A549 (cell line): ENCODE data around the gene CFAP61.

Experiments
- CEBPB ChIP-seq, 2 experiments: fragments of >200 bp in 1 of 2; sonication (Bioruptor Twin) in 1 of 2; formaldehyde crosslinking in 1 of 2; IDR thresholded peaks; 2 replicates each; pipeline ENCODE4 v1.6.1; 2012 to 2016
- CHD2 ChIP-seq: fragments of 150-350 bp; IDR thresholded peaks from 2 replicates; pipeline ENCODE4 v1.6.1; 2014; ENCODE audit warnings: low read length; ENCODE audit not compliant: partially characterized antibody
- CTCF ChIP-seq: fragments of >200 bp; sonication (Bioruptor Twin); formaldehyde crosslinking; IDR thresholded peaks from 3 replicates; pipeline ENCODE4 v1.5.1; 2016
- EP300 ChIP-seq, 2 experiments: fragments of >200 bp; sonication (Bioruptor Twin); formaldehyde crosslinking; IDR thresholded peaks; 2 replicates in 1 of 2; 3 replicates in 1 of 2; pipeline ENCODE4 v1.6.1; 2016 to 2017
- HOXA7 ChIP-seq: fragments of 250-450 bp; sonication (Bioruptor Pico); IDR thresholded peaks from 2 replicates; pipeline ENCODE4 v1.5.0; 2020; ENCODE audit warnings: mild to moderate bottlenecking, moderate library complexity
- MAFK ChIP-seq: fragments of 450-650 bp; IDR thresholded peaks from 2 replicates; pipeline ENCODE4 v1.6.1; 2014; ENCODE audit not compliant: partially characterized antibody
- MAZ ChIP-seq: fragments of 150-350 bp; IDR thresholded peaks from 2 replicates; pipeline ENCODE4 v1.6.1; 2014; ENCODE audit warnings: antibody characterized with exemption, low read depth, low read length, borderline replicate concordance
- NPAS2 ChIP-seq: fragments of 250-450 bp; sonication (Bioruptor Pico); IDR thresholded peaks from 2 replicates; pipeline ENCODE4 v1.8.0; 2022; ENCODE audit warnings: mild to moderate bottlenecking, moderate library complexity, borderline replicate concordance
- PBX3 ChIP-seq: IDR thresholded peaks from 2 replicates; pipeline ENCODE4 v1.6.1; 2012
- POLR2A ChIP-seq: IDR thresholded peaks from 2 replicates; pipeline ENCODE4 v1.6.1; 2012; ENCODE audit warnings: mild to moderate bottlenecking, low read length
- RCOR1 ChIP-seq: fragments of 150-350 bp; IDR thresholded peaks from 2 replicates; pipeline ENCODE4 v1.6.1; 2014; ENCODE audit warnings: antibody characterized with exemption, low read length, low read depth

DNA sequence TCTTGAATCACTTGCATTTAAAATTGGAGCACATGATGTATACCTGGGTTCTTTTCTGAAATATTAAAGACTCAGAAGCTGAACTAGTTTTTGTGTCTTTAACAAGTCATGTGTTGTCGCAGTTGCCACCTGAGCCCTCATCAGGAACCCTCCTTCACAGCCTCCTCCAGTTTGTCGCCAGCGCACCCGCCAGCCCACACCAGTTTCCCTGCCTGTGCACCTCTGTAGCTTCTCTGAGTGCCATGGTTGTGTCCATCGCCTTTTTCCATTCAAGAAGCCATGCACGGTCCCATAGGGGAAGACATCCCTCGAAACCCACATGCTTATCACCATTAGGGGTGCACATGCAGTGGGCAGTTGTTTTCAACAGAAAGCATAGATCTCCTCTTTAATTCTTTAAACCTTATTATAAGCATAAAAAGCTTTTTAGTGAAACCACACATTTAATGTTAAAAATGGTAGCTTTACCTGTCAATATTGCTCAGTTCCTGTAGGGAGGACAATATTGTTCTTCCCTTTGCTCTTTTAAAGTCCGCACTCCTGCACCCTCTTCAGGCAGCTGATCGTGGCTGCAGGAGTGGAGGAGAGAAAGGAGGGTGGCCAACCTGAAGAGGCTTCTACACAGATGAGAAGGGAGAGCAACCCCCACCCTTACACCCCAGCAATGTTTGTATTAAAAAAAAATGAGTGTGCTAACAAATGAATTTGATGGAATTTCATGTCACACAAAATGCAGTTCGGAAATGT lies 121.9 kb downstream of the CFAP61 start:
- TF ChIP-seq CHD2 (no peak), POLR2A (no peak), PBX3 (no peak), CTCF (no peak), NPAS2 (no peak), CEBPB (IDR thresholded peaks at IDR 0.05) (no peak), HOXA7 (CRISPR knock-in tag) (no peak), RCOR1 (no peak), EP300 (IDR thresholded peaks at IDR 0.05) (no peak), MAZ (no peak), MAFK (no peak)
